A549 (cell line): ENCODE data around the gene FUT7.

Experiments
- CBX8 ChIP-seq: fragments of 200-600 bp; sonication (generic); IDR thresholded peaks from 2 replicates; pipeline ENCODE4 v1.6.1; 2016
- EP300 ChIP-seq, 2 experiments: fragments of >200 bp; sonication (Bioruptor Twin); formaldehyde crosslinking; IDR thresholded peaks; 2 replicates in 1 of 2; 3 replicates in 1 of 2; pipeline ENCODE4 v1.6.1; 2016 to 2017
- HDAC2 ChIP-seq: fragments of 200-600 bp; sonication (generic); IDR thresholded peaks from 2 replicates; pipeline ENCODE4 v1.6.1; 2016
- HOXA7 ChIP-seq: fragments of 250-450 bp; sonication (Bioruptor Pico); IDR thresholded peaks from 2 replicates; pipeline ENCODE4 v1.5.0; 2020; ENCODE audit warnings: mild to moderate bottlenecking, moderate library complexity
- MAZ ChIP-seq: fragments of 150-350 bp; IDR thresholded peaks from 2 replicates; pipeline ENCODE4 v1.6.1; 2014; ENCODE audit warnings: antibody characterized with exemption, low read depth, low read length, borderline replicate concordance
- POLR2A ChIP-seq: IDR thresholded peaks from 2 replicates; pipeline ENCODE4 v1.6.1; 2012; ENCODE audit warnings: mild to moderate bottlenecking, low read length
- RNF2 ChIP-seq: fragments of 200-600 bp; sonication (generic); IDR thresholded peaks from 2 replicates; pipeline ENCODE4 v1.6.1; 2016; ENCODE audit warnings: low read depth, mild to moderate bottlenecking, antibody characterized with exemption, moderate library complexity, borderline replicate concordance
- SREBF2 ChIP-seq: fragments of 450-650 bp; IDR thresholded peaks from 2 replicates; pipeline ENCODE4 v1.6.1; 2014; ENCODE audit warnings: mild to moderate bottlenecking, moderate library complexity
- TF ChIP-seq, protein P1 (sequence below): IDR thresholded peaks from 2 replicates; pipeline ENCODE4 v1.6.1; 2012
- TF ChIP-seq, protein P2 (sequence below): fragments of 450-650 bp; IDR thresholded peaks from 2 replicates; pipeline ENCODE4 v1.6.1; 2014; ENCODE audit warnings: antibody characterized with exemption
- TF ChIP-seq, protein P3 (sequence below): fragments of >200 bp; sonication (Bioruptor Twin); formaldehyde crosslinking; IDR thresholded peaks from 3 replicates; pipeline ENCODE4 v1.5.1; 2016
- TF ChIP-seq, protein P4 (sequence below): IDR thresholded peaks from 2 replicates; pipeline ENCODE4 v1.6.1; 2012

GRCh38 chr9:137057545-137057944 is 25.7 kb upstream of the FUT7 start:
- TF ChIP-seq, protein P1, sequence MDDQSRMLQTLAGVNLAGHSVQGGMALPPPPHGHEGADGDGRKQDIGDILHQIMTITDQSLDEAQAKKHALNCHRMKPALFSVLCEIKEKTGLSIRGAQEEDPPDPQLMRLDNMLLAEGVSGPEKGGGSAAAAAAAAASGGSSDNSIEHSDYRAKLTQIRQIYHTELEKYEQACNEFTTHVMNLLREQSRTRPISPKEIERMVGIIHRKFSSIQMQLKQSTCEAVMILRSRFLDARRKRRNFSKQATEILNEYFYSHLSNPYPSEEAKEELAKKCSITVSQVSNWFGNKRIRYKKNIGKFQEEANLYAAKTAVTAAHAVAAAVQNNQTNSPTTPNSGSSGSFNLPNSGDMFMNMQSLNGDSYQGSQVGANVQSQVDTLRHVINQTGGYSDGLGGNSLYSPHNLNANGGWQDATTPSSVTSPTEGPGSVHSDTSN = no peak
- TF ChIP-seq, protein P2, sequence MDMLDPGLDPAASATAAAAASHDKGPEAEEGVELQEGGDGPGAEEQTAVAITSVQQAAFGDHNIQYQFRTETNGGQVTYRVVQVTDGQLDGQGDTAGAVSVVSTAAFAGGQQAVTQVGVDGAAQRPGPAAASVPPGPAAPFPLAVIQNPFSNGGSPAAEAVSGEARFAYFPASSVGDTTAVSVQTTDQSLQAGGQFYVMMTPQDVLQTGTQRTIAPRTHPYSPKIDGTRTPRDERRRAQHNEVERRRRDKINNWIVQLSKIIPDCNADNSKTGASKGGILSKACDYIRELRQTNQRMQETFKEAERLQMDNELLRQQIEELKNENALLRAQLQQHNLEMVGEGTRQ = no peak
- TF ChIP-seq CBX8 (no peak), MAZ (no peak), HDAC2 (no peak), HOXA7 (CRISPR knock-in tag) (no peak), POLR2A (no peak), SREBF2 (no peak), RNF2 (no peak), EP300 (IDR thresholded peaks at IDR 0.05) (no peak)
- TF ChIP-seq, protein P3, sequence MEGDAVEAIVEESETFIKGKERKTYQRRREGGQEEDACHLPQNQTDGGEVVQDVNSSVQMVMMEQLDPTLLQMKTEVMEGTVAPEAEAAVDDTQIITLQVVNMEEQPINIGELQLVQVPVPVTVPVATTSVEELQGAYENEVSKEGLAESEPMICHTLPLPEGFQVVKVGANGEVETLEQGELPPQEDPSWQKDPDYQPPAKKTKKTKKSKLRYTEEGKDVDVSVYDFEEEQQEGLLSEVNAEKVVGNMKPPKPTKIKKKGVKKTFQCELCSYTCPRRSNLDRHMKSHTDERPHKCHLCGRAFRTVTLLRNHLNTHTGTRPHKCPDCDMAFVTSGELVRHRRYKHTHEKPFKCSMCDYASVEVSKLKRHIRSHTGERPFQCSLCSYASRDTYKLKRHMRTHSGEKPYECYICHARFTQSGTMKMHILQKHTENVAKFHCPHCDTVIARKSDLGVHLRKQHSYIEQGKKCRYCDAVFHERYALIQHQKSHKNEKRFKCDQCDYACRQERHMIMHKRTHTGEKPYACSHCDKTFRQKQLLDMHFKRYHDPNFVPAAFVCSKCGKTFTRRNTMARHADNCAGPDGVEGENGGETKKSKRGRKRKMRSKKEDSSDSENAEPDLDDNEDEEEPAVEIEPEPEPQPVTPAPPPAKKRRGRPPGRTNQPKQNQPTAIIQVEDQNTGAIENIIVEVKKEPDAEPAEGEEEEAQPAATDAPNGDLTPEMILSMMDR = no peak
- TF ChIP-seq, protein P4, sequence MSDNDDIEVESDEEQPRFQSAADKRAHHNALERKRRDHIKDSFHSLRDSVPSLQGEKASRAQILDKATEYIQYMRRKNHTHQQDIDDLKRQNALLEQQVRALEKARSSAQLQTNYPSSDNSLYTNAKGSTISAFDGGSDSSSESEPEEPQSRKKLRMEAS = no peak
